ENCODE measurements around the gene LTBP1.

DNA sequence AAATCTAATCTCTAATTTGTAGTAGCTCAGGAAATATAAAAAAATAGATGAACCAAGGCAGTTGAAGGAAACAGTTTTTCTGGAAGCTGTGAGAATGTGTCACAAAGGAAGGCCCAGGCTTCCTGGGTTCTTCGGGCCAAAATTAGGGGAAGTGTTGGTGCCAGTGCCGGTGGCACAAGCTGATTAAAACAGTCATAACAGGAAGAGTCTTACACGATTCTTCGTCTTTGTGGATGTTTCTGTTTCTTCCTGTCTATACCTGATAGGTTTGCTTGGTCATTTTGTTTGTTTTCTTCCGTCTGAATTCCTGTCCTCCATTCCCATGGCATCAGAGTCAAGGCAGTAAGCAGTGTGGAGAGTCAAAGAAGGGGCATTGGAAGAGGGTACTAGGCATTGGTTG is 294.3 kb downstream of the LTBP1 start:
- TF ChIP-seq POLR2A (IDR thresholded peaks at IDR 0.05; ENCODE audit: low read depth, low read length) (no peak), POLR2AphosphoS5 (IDR thresholded peaks at IDR 0.05; ENCODE audit: low read depth, low read length) (no peak)

Data from GM12892 (cell line).